Left lobe of liver (tissue), 2 donors: ENCODE results near the gene APBA2. TPM values are rescaled to one million over a fixed set of nuclear protein-coding genes. Genes with fewer than 3 reads are reported as not detected.
A peak's percentile ranks its signal among the peaks of the same experiment; 100 is the strongest.

Experiments used
- ATAC-seq: fragments of 200-7000 bp; cut with Tn5 transposase; one replicate; pipeline ENCODE4 v1.9.1; 2020; ENCODE audit warnings: mild to moderate bottlenecking, moderate library complexity
- DNase-seq: peaks from one replicate; pipeline ENCODE4 v3.0.0-alpha.2; 2020; ENCODE audit warnings: low spot score
- total RNA-seq: library from RNA; stranded (reverse); gene quantifications from one replicate; pipeline ENCODE4 v1.2.1, GENCODE V29; 2021
- donor health status: DM: no; HTN: no; CAD: no; lungs with moderate emphysema.
- donor health status: DM: no; HTN: yes; CAD: no.

Gene APBA2
- total RNA-seq, 1 donor from 2014 or later: 0.28 TPM

- DNase-seq (no peak), ATAC-seq (no peak)
These were observed 241.2 kb downstream of the APBA2 start for GRCh38 chr15:29126821-29127461.

GRCh38 chr15:29127506-29128430, 242.0 kb downstream of the APBA2 start:
- DNase-seq (no peak), ATAC-seq (no peak)

DNA sequence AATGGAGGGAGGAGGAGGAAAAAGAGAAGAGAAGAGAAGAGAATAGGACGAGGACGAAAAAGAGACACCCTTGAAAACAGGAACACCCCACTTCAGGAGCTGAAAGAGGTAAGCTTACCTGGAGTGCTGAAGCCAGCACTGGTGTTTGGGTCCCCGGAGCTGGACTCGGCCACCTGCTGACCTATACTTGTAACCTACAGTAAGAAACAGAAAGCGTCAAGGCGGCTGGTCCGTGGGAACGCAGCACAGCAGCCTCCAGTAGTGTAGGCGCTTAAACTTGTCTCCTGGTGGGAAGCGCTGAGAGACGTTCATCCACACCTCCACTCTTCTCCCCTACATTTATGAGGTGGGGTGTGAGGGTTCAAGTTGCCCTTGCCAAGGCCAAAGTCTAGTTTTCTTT, 242.9 kb downstream of the APBA2 start:
- ATAC-seq (no peak), DNase-seq (no peak)

DNA sequence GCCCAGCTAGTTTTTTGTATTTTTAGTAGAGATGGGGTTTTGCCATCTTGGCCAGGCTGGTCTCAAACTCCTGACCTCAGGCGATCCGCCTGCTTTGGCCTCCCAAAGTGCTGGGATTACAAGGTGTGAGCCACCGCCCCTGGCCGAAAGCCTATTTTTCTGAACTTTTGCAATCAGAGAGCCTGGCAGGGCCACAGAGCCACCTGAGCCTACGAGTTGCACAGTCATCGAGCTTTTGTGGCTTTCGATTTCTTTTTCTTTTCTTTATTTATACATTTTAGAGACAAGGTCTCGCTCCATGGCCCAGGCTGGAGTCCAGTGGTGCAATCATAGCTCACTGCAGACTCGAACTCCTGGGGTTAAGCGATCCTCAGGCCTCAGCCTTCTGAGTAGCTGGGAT, 243.4 kb downstream of the APBA2 start:
- ATAC-seq: no peak
- DNase-seq: no peak

DNA sequence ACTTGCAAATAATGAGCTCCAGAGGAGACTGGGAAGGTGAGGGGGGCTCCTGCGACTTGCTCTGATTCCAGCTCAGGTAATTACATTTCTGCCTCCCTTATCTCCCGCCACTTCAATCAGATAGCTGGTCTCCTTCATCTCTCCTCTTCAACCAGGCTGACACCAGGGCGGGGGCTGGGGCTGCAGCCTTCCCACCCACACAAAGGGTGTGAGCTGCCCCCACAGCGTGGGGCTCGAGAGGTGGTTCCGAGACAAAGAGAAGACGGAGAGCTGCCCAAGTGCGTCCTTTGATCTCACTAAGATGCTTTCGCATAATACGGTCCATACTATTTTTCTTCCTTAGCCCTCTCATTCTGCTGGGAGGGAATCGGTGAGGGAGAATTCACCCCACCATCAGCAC, 244.2 kb downstream of the APBA2 start:
- no peak for ATAC-seq
- no peak for DNase-seq

DNA sequence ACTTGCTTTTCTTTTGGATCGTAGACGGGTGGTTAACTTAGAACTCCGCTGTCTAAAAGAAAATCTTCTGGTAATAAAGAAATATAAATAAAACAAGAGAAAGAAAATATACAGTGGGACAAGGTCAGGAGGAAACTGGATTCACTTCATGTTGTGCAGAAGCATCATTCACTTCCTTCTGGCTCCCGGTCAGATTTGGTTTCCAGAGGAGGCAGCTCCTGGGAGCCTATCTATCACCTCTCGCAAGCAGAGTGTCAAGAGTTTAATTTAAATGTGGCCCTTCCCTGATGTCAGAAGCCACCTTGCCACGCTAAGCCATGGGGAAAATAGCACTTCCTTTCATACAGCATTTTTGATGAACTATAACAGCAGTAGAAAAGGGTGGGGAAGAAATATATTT, 244.7 kb downstream of the APBA2 start:
- ATAC-seq (no peak), DNase-seq (no peak)

DNA sequence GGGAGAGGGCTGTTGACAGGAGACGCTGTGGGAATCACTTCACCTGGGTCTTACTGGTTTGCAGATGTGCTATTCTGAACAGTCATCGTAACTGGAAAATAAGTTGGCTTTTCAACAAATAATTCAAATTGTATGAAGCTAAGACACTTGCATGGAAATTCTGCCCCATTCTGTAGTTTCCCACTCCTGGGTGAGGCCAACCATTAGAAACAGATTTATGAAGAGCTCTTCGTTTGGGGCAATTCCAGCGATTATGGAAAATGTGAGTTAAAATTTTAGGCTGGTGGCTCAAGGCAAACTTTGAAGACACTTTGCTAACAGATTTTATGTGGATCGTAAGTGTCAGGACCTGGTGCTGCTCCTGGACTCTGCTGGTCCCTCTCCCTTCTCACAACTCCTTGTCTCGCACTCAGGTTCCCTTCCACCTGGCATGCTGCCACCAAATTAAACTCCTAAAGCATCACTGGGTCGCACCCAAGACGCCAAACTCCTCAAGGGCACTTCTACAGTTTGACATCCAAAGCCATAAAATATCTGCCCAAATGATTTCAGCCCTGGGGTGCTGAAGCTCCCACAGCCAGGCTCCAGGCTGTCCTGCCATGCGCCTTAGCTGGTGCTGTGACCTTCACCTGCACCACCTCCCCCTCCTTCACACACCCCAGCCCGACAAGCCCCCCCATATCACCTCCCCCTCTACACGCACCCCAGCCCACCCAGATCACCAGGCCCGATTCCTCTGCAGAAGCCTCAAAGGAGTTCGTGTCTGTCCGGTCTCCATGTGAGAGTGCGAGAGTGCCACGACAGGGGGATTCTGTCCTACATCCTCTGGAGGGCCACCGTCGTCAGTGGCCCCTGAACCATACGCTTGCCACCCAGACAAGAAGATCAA, 245.4 kb downstream of the APBA2 start:
- ATAC-seq (no peak), DNase-seq (no peak)

DNA sequence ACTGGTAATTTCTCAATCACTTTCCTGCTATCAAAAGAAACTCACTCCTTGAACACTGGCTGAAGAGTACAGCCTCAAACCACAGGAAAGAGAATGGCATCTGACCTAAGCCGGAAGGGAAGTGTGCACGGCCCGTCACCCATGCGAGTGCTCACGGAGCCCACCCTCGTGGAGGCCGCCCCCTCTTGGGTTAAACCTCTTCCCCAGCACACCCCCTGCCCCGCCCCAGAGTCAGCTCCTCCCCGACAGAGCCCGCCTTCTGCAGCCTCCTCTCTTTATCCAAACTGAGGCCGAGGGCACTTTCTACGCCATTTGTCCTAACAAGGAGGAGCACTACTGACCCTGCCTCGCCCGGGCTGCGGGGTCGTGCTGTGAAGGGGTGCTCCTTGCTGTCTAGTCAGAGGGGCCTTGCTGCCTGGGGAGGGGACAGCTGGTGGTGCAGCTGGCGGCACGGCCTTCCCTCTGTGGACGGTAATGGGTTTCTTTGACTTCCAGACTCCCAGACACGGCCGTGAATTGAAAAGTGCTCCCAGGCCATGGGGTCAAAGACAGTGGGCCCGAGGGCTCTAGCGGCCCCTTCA, 246.2 kb downstream of the APBA2 start:
- ATAC-seq (no peak), DNase-seq (no peak)

DNA sequence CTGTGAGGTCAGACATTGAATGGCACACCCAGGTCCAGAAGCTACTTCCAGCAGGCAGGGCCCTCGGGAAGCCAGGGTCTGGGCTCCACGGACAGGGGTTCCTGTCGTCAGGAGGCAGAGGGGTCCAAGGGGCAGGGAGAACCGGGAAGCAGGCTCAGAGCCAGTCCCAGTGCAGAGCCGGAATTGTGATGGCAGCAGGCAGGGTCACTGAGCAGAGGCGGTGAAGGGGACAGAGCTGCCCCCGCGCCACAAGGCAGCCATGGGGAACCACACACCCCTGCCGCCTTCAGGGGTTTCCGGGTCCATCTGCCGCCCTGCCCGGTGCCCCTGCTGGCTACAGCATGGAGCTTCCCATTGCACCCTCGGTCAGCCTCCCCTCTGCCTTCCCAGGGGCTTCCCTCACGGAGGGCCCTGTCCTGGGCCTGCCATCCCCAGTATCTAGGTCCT, 247.0 kb downstream of the APBA2 start:
- DNase-seq (no peak), ATAC-seq (no peak)

GRCh38 chr15:29133321-29133720, 247.5 kb downstream of the APBA2 start:
- ATAC-seq (no peak), DNase-seq (no peak)

- ATAC-seq (no peak), DNase-seq (no peak)
These were observed 248.0 kb downstream of the APBA2 start for GRCh38 chr15:29133791-29134190.

DNA sequence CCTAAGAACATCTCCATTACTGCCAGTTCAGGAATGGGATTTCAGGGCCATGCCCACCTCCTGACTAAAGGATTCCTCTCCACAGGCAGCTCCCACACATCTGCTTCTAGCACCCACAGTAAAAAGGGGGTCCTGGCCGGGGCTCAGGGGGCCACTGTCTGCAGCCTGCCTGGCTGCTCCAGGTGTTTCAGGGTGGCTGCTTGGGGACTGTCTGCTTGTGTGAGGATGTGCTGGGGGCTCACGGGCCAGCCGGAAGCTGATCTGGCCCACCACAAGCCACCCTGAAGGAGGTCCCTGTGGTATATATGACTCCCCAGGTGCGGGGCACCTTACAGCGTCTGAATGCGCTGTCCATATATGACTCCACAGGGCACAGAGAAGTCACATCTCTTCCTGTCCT, 248.5 kb downstream of the APBA2 start:
- ATAC-seq: no peak

DNA sequence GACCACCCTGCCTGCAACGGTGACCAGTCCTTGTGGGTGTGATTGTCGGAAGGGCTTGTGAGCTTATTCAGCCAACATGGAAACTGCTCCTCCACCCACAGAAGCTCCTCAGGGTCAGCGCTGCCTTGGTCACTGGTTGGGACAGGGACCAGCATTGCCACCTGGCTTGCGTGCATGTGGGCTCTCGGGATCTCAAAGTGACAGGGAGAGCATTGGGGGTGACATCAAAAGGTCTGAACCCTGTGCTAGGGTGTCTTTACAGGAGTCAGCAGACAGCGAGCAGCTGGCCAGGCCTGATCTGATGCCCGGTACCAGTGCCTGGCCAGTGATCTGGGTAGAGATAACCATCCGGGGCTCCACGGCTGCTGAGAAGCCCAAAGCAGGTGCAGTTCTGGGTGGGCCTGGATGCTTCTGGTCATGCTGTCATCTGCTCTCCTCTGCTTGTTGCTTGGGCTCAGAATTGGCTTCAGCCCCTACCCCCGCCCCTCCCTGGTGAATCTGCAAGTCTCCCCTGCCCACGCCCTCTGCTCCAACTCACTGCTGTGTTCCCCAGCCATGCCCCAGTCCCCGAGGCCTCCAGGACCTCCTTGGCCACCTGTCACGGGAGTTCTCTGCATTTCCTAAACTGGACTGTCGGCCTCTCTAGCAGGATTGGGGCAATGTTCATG, 249.0 kb downstream of the APBA2 start:
- DNase-seq (no peak), ATAC-seq (no peak)

More for the DNA sequence above, 248.5 kb downstream of the APBA2 start:
- no peak for DNase-seq

- no peak for ATAC-seq
These were observed 249.5 kb downstream of the APBA2 start for GRCh38 chr15:29135309-29135657.

DNA sequence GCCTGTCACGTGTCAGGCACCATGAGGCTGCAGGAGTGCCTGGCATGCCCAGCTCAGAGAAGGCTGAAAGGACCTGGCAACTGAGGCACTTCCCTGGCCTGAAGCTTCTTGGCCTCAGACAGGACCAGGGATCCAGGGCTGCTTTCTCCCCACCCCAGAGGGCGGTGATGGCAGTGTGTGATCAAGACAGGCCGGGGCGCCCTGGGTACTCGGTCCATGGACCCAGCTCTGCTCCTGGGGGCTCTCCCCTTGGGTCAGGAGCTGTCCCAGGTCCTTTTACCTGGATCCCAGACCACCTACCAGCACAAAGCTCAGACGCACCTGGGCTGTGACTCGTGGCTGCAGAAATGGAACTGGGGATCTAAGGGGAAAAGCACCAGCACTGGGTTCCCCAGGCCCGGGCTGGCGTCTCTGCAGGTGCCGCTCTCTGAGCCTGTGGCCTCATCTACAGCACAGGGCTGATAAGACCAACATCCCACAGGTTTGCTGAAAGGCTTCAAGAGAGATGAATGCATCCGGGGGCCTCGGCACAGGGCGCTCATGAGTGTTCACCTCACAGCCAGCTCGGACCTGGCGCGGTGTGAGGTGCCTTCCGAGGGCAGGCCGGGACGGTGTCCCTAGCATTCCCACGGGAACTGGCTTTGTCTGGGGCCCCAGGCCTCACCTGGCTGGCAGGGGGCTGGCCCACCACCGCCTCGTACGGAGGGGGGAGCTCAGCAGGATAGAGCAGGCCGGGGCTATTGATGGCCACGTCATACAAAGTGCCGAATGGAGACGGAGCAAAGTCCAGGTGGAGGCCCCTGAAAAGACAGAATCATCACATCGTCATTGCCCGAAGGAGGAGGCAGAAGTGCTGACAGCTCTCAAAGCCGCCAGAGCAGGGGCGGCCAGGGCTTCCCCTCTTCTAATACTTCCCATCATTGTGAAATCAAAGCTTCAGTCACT, 250.2 kb downstream of the APBA2 start:
- no peak for ATAC-seq
- DNase-seq: no peak

More at GRCh38 chr15:29135309-29135657, 249.5 kb downstream of the APBA2 start:
- DNase-seq: no peak

DNA sequence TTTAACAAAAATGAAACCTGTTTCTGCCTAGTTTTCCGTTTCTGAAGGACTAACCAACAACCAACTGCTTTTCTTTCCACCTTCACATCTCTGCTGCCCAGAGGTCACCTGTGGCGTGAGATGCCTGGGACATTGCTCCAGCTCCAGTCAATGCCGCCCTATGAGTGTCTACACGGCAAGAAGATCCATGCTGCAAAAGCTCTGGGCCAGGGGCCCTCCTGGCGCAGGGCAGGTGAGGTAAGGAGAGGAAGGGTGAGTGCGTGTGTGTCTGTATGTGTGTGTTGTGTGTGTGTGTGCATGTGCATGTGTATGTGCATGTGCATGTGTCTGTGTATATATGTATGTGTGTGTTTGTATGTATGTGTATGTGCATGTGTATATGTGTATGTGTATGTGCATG, 252.5 kb downstream of the APBA2 start:
- DNase-seq: no peak

GRCh38 chr15:29139072-29139471, 253.3 kb downstream of the APBA2 start:
- DNase-seq (peak; percentile 33), ATAC-seq (no peak)

More for the DNA sequence above, 252.5 kb downstream of the APBA2 start:
- ATAC-seq: no peak

- ATAC-seq: peak; percentile 97
- peak; percentile 54 for DNase-seq
These were observed 254.0 kb downstream of the APBA2 start for GRCh38 chr15:29139540-29140459.
